Activated CD4-positive, alpha-beta T cell treated with anti-CD3 and anti-CD28 coated beads, Interleukin-2, Interleukin-4, amounts not matched to agents 100 ng/mL and 50 ng/mL, durations not matched to agents 16 hours and 8 hours (primary cell): ENCODE data around the gene CEP112.
"Not testable (repeated sequence)": the region's sequence is repeated elsewhere in the genome, so short reads cannot be mapped to it uniquely, and the experiment has no call there.

Experiments
- DNase-seq: peaks from one replicate; pipeline ENCODE4 v3.0.0-alpha.2; 2020; ENCODE audit warnings: low spot score

The CEP112 gene

DNA sequence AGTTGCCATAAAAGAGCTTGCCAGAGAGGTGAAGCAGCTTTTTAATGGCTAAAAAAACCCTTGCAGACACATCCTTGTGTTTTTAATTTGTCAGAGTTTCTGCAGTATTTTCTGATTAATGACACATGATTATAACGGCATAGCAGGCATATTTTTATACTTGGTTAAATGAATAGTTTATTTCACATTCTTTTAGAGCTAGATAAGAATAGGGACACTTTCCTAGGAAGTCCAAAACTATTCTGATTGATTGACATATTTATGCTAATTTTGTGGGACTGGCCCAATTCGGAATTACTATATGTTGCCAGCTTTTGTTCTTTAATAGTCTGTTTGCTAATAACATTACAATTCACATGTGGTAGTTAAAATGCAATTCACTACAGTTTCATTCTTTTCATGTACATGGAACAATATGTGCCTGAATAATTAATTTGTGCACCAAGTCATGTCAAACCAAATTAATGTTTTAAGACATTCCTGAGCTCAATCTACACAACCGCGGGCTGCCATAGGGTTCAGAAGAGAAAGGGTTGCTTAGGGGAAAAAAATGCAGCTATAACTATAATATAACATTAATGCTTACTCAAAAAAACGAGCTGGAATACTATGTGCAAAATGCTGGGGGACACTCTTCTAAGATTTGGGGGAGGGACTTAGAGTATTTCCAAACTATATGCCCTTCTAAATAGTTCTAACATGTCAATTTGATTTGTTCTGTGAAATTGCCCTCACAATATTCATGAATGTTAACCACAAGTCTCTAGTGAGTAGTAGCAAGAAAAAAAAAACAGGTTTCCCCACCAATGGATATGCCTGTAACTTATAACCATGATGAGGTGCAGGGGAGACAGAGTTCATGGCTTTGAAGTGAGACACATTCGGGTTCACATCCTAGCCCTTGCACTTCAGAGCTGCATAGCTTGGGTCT lies 305.4 kb downstream of the CEP112 start:
- no peak for DNase-seq

DNA sequence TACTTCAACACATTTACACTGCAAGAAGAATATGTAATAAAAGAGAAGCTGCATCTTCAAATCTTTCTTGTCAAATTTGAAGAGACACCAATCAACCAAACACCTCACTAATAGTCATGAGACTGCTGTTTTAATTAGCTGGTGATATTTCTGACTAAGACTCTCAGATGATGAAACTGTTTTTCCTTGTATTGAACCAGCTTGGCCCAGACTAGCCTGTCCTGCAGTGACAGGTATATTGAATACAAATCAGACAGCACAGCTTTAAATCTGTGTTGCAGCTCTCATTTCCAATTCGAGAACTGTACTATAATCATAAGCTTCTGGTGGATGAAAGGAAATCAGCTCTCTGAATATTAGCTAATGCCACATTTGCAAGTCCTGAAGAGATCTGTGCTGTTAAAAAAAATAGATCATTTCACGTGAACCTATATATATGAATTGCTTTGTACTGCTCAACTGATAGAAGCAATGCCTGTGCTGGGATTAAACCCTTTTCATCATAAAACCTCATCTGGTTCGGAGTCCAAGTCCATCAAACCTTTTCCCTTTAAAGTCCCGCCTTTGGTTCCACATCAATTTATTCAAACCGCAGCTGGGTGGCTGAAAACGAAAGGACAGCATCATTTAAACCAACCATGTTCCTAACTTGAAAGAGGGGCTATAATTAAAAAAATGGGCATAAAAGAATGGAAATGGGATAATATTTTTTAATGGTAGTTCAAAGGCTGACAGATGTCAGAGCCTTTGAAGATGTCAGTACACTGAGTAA lies 306.2 kb downstream of the CEP112 start:
- no peak for DNase-seq

DNA sequence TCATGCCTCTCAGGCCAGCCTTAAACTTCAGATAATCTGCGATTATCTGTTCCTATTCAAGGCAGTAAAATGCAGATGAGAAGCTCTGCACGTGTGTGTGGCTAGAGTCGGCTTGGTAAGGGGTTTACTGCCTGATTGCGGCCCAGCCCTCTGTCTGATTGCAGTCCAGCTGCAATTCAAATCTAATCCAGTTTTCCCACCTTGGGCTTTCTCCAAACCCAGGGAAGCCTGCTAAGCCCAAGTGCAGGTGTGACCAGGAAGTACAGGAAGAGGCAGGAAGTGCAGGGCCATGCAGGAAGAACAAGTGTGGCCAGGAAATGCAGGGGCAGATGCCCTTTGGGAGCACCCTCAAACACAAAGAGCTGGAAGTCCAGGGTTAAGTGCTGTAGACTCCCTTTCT lies 314.9 kb downstream of the CEP112 start:
- DNase-seq, result no peak

DNA sequence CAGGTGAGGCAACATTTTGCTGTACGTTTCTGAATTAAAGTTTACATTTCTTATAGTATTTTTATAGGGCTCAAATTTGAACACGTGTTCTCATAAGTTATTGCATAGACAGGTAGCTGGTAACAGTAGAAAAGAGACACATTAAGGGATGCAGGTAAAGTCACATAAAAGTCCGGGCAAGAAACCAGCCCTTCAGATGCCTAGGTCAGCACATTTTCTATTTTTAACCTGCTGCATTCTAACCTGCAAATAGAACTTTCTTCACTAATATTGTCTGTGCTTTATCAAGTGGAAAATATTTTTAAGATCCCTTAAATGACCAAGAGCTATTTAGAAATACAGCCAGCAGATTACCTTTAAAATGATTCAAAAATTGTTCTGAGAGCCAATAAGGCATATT lies 323.1 kb downstream of the CEP112 start:
- no peak for DNase-seq

DNA sequence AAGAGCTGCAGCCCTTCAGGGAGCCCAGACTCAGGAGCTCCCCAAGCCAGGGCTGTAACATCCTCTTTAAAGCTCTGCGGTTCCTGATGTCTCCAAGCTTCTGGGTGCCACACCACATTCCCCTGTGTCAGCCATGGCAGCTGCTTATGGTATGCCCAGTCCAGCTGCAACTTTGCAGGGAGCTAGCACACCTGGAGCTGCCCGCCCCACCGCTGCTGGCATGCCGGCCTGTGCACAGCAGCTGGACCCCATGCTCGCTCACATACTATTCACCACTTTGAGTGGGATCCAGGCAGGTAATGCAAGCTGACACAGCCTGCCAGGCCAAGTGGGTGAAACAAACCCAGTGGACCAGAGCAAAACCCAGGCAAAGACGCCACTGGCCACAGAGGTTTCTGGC lies 324.9 kb downstream of the CEP112 start:
- DNase-seq, result no peak

DNA sequence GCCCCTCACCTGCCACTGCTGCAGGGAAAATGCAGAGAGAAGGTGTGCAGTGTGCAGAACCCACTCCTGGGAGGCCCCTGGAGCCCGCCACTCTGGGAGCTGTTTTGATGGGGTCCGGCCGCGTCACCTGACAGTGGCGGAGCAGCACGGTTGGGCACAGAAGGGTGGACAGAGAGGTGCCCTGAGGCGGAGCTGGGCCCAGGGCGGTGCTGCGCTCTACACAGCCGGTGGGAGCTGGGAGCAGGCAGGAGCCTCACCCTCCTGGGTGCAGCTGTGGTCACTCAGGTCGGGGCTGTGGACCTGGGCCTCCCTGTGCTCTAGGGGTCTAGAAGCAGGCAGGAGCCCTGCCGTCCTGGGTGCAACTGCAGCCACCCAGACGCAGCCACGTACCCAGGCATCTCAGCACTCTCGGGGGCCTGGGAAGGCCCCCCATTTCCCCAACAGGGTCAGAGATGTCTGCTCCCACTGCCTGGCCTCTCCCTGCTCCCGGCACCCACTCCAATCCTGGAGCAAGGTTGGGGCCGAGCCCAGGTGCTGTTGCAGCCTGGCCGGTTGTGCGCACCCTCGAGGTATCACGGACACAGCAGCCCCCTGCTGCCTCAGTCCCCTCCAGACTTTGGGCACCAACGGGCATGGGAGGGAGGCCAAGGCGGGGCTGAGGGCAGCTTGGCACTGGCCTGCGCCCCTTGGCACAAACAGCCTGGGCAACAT lies 326.1 kb downstream of the CEP112 start:
- no peak for DNase-seq

DNA sequence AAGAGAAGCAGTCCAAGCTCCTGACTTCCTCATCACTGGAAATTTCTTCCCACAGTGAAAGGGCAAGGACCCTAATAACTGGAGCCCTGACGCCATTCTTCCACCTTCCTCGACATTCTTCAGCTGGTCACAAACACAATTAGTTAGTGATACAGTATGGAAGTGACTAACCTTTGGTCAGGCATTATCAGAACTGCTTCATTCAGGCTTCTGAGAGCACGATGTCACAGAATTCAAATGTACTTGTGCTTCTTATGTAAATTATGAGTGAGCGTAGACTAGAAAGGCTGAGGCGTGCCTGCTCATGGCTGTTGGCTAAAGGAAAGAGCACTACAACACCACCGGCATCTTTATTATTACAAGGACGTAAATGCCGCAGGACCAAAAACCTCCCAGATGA lies 327.5 kb downstream of the CEP112 start:
- no peak for DNase-seq

DNA sequence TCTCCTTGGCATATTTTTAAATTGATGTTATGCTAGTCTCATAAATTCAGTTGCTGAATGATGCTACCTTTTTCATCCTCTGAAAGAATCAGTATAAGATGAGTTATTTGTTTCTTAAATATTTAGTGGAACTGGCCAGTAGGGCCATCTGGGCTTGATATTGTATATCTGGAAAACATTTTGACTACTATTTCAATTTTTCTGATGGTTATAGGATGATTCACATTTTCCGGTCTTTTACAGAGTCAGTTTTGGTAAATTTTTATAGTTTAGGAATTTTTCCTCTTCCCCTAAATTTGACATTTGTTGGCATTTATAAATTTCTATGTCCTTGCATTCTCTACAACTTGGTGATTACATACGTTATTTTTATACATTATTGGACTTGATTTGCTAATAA lies 334.2 kb downstream of the CEP112 start:
- no peak for DNase-seq

DNA sequence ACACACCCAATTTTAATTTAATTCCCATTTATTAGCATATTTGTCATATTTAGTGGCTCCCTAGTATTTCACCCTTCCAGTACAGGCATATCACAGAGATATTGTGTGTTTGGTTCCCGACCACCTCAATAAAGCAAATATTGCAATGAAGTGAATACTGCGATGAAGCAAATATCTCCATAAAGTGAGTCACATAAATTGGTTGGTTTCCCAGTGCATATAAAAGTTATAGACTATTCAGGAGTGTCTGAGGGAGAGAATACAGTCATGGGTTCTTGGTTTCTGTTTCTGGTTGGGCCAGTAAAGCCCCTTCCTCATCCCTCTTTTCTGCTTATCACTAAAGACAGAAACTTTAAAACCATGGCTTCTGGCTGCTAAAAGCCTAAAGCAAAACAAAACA lies 335.1 kb downstream of the CEP112 start:
- DNase-seq, result no peak

DNA sequence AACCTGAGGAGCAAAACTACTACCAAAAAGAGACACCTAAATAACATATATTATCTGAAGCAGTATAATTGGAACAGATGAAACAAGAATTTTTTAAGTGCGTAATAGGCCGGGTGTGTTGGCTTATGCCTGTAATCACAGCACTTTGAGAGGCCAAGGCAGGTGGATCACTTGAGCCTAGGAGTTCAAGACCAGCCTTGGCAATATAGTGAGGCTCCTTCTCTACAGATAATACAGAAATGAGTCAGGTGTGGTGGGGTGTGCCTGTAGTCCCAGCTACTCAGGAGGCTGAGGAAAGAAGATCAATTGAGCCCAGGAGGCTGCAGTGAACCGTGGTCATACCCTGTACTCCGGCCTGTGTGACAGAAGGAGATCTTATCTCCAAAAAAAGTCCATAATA lies 336.3 kb downstream of the CEP112 start:
- no peak for DNase-seq

DNA sequence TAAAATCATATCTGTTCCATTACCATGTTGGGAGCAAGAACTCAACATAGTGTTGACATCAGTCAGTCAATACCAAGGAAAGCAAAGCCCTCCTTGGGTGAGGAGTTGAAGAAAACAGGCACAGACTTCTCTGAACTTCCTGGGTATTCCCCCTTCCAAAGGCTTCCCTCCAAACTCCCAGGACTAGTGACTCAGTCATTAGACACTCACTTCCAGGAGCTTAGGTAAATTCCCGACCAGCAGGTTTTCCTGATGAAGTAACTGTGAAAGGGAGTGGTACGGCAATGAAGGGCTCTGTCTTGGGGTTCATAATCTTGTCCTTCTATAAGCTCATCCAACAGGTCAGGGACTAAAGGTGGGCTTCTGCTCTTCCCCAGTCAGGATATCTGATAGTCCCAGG lies 336.7 kb downstream of the CEP112 start:
- DNase-seq, result no peak

DNA sequence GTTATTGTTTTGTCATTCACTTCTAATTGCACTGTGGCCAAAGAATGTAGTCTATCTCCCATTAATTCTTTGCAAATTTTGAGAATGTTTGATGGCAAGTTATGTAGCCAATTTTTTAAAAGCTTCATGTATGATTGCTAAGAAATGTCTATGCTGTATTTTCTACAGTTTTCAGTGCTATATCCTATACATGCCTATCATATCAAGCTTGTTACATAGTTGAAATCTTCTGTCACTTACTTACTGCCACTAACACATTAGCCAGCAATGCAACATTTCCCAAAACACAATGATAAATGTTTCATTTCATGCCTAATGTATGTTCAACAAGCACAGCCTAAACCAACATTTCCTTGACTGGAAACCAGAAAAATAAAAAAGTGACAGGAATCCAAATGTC lies 338.1 kb downstream of the CEP112 start:
- no peak for DNase-seq

DNA sequence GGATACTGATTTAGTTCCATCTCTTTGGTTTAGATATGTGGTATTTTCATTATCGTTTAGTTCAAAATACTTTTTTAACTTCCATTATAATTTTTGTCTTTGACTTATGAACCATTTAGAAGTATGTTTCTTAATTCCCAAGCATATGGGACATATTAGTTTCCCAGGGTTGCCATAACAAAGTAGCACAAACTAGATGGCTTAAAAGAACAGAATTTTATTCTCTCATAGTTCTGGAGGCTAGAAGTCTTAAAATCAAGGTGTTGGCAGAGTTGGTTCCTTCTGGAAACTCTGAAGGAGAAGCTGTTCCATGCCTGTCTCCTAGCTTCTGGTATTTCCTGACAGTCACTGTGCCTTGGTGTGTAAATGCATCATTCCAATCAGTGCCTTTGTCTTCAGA lies 339.0 kb downstream of the CEP112 start:
- no peak for DNase-seq

DNA sequence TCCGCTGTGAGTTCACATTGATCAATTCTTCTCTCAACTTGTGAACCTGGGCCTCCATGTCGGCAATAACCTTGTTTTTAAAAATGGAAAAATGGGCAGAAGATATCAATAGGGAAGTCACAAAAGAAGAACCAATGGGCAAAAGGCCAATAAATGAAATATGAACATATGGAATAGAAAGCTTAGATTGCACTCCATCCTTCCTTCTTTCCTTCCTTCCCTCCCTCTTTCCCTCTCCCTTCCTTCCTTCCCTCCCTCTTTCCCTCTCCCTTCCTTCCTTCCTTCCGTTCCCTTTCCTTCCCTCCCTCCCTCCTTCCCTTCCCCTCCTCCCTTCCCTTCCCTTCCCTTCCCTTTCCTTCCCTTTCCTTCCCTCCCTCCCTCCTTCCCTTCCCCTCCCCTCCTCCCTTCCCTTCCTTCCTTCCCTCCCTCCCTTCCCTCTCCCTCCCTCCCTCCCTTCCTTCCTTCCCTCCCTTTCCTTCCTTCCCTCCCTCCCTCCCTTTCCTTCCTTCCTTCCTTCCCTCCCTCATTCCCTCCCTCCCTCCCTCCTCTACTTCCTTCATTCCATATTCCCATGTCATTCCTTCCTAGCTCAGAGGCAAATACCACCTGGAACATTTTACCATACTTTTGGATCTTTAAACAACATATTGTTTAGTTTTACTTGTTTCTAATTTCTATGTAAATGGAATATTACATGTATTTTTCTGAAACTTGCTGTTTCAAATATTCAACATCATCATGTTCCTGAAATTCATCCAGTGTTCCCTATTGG lies 339.8 kb downstream of the CEP112 start:
- no peak for DNase-seq

DNA sequence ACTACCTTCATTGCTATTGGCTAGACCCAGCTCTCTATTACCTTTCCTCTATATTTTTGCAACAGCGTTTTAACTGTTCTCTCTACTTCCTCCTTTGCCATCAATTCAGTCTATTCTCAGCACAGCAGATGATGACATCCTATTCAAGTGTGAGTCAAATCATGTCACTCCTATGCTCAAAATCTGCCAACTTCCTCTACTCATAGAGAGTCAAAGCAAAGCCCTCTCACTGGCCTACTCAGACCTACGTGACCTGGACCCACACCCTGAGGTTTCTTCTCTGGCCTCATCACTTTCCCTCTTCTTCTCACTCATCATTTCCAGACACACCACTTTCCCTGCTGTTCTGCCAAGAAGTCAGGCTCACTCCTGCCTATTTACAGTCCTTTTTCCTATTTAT lies 341.4 kb downstream of the CEP112 start:
- peak; percentile 49 for DNase-seq

DNA sequence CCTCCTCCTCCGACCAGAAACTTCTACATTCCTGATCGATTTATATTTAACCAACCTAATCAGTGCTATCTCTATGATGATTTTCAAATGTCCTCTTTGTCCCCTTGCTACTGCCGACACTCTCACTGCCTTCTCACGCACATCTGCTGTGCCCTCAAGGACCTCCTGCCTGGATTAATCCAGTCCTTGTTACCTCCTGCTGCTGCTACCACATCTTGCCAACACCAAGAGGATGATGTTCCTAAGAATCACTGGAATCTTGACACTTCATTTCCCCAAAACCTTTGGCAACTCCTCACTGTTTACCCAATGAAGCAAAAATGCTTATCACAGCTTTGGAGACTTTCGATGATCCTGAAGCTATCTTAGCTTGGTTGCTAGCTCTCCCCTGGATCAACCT lies 343.2 kb downstream of the CEP112 start:
- no peak for DNase-seq

DNA sequence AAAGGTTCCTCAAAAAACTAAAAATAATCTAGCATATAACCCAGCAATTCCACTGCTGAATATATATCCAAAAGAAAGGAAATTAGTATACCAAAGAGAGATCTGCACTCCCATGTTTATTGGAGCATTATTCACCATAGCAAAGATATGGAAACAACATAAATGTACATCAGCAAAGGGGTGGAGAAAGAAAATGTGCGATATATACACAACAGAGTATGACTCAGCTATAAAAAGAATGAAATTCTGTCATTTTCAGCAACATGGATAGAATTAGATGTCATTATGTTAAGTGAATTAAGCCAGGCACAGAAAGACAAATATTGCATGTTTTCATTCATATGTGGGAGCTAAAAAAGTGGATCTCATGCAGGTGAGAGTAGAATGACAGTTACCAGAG lies 350.8 kb downstream of the CEP112 start:
- DNase-seq, result no peak

DNA sequence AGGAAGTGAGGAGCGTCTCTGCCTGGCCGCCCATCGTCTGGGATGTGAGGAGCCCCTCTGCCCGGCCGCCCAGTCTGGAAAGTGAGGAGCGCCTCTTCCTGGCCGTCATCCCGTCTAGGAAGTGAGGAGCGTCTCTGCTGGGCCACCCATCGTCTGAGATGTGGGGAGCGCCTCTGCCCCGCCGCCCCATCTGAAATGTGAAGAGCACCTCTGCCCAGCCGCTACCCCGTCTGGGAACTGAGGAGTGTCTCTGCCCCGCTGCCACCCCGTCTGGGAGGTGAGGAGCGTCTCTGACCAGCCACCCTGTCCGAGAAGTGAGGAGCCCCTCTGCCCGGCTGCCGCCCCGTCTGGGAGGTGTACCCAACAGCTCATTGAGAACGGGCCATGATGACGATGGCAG lies 354.7 kb downstream of the CEP112 start:
- not testable (repeated sequence) for DNase-seq

DNA sequence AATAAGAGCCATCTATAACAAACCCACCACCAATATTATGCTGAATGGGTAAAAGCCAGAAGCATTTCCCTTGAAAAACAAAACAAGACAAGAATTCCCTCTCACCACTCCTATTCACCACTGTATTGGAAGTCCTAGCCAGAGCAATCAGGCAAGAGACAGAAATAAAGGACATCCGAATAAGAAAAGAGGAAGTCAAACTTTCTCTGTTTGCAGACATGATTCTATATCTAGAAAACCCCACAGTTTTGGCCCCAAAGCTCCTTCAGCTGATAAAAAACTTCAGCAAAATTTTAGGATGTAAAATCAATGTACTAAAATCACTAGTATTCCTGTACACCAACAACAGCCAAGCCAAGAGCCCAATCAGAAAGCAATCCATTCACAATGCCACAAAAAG lies 358.7 kb downstream of the CEP112 start:
- no peak for DNase-seq

DNA sequence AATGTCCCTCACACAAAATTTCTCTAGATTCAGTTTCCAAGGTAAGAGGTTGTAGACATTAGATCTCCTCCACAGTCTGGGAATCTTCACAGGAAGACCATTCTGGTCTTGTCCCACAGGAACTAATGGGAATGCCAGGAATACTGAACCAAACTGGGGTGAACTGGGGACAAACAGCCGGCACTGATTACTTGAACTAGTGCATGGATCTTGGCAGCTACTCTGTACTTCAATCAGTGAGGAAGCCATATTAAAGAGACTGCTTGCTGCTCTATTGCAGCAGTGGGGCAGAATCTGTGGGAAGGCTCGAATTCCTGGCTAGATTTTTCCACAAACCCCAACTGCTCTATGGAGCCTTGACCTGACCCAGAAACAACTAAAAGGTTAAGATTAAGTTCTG lies 361.6 kb downstream of the CEP112 start:
- no peak for DNase-seq

DNA sequence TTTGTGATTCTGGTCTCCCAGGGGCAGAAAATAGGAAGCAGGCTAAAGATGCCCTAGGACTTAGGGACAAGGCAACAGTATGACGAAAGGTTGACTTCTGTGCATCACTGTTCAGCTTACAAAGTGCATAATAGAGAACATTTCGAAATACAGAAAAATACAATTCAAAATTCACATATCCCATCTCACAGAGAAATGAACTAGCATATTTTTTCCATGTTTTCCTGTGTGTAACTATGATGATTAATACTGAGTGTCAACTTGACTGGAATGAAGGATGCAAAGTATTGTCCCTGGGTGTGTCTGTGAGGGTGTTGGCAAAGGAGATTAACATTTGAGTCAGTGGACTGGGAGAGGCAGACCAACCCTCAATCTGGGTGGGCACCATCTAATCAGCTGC lies 365.4 kb downstream of the CEP112 start:
- DNase-seq, result not testable (repeated sequence)

DNA sequence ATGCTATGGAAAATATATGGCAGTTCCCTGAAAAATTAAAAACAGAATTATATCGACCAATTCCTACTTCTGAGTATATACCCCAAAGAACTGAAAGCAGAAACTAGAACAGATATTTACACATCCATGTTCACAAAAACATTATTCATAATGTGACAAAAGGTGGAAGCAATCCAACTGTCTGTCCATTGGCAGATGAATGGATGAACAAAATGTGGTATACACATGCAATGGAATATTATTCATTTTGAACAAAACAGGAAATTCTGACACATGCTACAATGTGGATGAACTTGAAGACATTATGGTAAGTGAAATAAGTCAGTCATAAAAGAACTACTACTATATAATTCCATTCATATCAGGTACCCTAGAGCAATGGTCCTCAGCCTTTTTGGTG lies 367.0 kb downstream of the CEP112 start:
- DNase-seq, result no peak
